RWPE1 (cell line): ENCODE results near the gene ESYT2.
A peak's percentile ranks its signal among the peaks of the same experiment; 100 is the strongest.

Experiments
- CTCF ChIA-PET: fragments of 350-600 bp; sonication (Branson Sonifier 250); formaldehyde crosslinking; extraction: SDS; loops from one replicate; lab custom pipeline; 2021; lab: Yijun Ruan, JAX
- POLR2A ChIA-PET: fragments of 400-600 bp; formaldehyde crosslinking; extraction: SDS; loops from one replicate; lab custom pipeline; 2020; ENCODE audit warnings: antibody characterized with exemption; ENCODE audit not compliant: low non-redundant PET; lab: Yijun Ruan, JAX
- DNase-seq: peaks from one replicate; pipeline ENCODE4 v3.0.0; 2012; ENCODE audit warnings: low spot score
- H3K27ac ChIP-seq: fragments of 450-650 bp; 2 replicates; pipeline ENCODE4 v1.5.1; 2017
- TF ChIP-seq, protein P1 (sequence below): fragments of 450-650 bp; conservative IDR thresholded peaks from 2 replicates; pipeline ENCODE4 v1.5.1; 2017; ENCODE audit warnings: low read depth, mild to moderate bottlenecking

Gene ESYT2

DNA sequence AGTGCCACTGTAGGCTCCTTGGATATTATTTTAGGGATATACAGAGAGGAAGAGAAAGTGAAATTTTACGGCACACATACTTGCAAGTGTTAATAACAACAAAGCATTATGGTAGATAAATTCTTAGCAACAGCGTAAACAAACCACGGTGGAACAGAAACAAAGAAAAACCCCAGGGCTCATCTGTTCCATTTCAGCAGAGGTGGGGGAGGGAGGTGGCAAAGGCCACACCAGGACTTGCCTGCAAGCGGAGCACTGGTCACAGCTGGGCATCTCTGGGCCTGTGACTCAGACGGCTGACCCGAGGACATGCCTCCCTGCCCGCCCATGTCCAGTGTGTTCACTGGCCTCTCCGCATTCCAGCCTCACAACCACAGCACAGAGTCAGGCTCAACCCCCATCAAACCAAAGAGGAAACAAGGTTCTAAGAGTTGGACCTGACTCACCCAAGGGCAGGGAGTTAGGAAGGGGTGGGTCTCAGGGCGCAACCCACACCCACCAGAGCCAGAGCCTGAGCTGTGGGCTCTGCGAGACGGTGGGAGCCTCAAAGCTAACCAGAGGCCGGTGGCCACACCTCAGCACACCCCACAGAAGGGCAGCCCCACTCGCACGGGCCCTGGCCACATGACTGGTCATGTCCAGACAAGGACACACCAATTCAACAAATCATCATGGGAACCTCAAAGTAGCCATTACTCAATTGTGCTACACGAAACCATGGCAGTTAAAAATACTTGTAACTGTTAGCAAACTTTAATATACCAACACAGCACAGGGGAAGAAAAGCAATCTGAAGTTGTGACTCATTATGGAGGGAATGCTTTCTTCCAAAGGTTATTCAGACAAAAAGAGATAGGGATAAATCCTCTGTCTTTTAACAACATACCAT is 10.7 kb downstream of the ESYT2 start:
- ChIA-PET POLR2A (no interaction called here), CTCF (no interaction called here)
- peak; percentile 82 for DNase-seq
- TF ChIP-seq, protein P1, sequence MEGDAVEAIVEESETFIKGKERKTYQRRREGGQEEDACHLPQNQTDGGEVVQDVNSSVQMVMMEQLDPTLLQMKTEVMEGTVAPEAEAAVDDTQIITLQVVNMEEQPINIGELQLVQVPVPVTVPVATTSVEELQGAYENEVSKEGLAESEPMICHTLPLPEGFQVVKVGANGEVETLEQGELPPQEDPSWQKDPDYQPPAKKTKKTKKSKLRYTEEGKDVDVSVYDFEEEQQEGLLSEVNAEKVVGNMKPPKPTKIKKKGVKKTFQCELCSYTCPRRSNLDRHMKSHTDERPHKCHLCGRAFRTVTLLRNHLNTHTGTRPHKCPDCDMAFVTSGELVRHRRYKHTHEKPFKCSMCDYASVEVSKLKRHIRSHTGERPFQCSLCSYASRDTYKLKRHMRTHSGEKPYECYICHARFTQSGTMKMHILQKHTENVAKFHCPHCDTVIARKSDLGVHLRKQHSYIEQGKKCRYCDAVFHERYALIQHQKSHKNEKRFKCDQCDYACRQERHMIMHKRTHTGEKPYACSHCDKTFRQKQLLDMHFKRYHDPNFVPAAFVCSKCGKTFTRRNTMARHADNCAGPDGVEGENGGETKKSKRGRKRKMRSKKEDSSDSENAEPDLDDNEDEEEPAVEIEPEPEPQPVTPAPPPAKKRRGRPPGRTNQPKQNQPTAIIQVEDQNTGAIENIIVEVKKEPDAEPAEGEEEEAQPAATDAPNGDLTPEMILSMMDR: no peak
- H3K27ac ChIP-seq: peak overlapping the region; percentile 100

DNA sequence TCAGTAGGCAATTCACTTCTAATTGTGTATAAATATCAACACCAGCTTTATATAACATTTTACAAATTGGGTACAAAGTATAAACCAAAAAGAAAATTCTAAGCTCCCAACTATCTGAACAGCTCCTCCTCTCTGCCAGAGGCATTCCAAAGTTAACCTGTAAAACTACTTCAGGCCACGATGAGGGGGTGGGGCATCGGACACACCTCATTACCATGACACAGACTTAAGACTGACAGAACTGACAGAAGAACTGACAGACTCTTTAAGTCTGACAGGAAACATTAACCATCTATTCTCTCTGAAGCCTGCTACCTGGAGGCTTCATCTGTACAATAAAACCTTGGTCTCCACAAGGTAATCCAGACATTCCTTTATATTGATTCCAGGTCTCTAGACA is 12.3 kb downstream of the ESYT2 start:
- ChIA-PET CTCF (no interaction called here), POLR2A (no interaction called here)
- H3K27ac ChIP-seq: peak overlapping the region; percentile 78
- TF ChIP-seq, protein P1: no peak
- peak; percentile 52 for DNase-seq

DNA sequence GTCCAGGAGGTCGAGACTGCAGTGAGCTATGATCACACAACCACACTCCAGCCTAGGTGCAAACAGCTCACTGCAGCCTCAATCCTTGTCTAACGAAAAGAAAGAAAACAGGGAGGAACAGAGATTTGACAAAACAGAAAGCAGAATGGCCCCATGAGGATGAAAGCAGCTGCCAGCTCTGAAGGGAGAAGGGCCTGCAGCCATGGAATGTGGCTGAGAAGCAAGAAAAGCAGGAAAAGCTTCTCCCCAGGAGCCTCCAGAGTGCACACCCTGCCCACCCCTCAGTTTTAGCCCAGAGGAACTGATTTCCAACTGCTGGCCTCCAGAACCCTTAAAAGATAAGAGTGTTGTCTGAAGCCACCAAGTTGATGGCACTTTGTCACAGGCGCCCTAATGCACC is 13.0 kb downstream of the ESYT2 start:
- TF ChIP-seq, protein P1: no peak
- POLR2A ChIA-PET: no interaction called here
- DNase-seq: no peak

DNA sequence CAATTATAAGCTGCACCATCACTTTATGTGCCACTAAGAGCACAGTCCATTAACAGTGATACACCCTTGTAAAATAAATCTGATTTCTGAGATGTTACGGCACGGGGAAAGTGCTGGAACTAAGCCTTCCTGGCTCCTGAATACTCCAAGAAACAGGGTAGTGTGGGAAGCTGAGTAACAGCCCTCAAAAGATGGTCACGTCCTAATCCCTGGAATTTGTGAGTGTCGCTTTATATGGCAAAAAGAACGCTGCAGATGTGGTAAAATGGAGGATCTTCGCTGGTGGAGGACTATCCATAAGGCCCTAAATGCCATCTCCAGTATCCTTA is 13.5 kb downstream of the ESYT2 start:
- TF ChIP-seq, protein P1: no peak
- POLR2A ChIA-PET: no interaction called here
- no peak for DNase-seq
- peak overlapping the region; percentile 68 for H3K27ac ChIP-seq
- CTCF ChIA-PET: interaction anchor here (0.6 kb wide), 1 partner anchor 67 kb away, joined by 3 read pairs; no protein-coding TSS in a partner anchor

More for the DNA sequence above, 13.0 kb downstream of the ESYT2 start:
- peak overlapping the region; percentile 68 for H3K27ac ChIP-seq
- CTCF ChIA-PET: interaction anchor here (0.6 kb wide), 1 partner anchor 66 kb away, joined by 3 read pairs; no protein-coding TSS in a partner anchor

DNA sequence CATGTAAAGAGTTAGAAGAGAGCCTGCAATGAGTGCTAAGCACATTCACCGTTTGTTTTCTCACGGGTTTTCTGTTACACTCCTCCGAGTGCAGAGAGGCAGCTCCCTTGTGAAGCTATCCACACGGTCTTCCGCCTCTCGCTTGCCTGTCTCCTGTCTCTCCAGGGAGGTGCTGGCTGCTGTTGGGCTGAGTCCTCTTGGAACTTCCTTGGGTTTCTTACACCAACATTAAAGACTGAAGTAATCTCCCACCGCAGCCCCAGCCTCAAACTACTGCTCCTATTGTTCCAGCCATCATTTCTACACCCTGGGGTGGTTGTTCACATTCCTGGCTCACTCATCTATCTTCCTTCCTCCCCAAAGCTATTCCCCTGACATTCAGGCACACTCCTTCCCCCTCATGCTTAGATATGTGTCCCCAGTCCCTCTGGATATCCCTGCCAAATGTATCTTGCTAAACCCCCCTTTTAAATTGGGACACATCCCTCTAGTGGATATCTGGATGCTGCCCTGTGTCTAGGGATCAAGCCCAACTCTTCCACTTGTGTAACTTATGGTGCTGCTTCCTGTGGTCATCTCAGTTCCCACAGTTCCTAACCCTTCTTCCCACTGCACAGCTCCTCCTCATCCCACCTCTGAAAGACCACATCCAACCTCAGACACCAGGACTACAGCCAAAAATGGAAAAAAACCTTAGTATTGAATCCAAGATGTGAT is 14.1 kb downstream of the ESYT2 start:
- TF ChIP-seq, protein P1: no peak
- ChIA-PET POLR2A (interaction anchor here (0.6 kb wide), 1 partner anchor 12 kb away, joined by 5 read pairs; no protein-coding TSS in a partner anchor), CTCF (no interaction called here)
- peak overlapping the region; percentile 55 for H3K27ac ChIP-seq
- DNase-seq: no peak

DNA sequence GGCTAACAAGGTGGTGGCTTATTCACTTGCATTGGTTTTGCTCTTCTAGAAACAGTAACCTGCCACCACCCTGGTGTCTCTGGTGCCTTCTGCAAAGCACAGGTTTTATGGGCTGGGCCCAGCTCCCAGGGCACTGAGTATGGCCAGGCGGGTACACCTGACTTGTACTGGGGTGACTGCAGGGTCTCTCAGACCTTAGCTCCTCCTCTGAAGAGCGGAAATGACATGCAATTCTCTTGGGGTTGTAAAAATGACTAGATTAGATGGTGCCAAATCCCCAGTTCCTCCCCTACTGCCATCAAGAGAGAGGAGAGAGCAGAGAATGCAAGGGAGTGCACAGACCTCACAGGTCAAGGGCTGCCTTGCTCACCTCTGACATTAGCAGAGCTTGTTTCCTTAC is 14.7 kb downstream of the ESYT2 start:
- TF ChIP-seq, protein P1: no peak
- H3K27ac ChIP-seq: peak overlapping the region; percentile 55
- CTCF ChIA-PET: no interaction called here
- no peak for DNase-seq
- POLR2A ChIA-PET: interaction anchor here (0.6 kb wide), 1 partner anchor 12 kb away, joined by 5 read pairs; no protein-coding TSS in a partner anchor
